GM12892 (cell line): ENCODE results near the gene ARHGAP26.

ENCODE experiments used
- POLR2A ChIP-seq: IDR thresholded peaks from 2 replicates; pipeline ENCODE4 v1.6.1; 2011; ENCODE audit warnings: low read depth, low read length, control low read depth
- POLR2AphosphoS5 ChIP-seq: IDR thresholded peaks from 2 replicates; pipeline ENCODE4 v1.6.1; 2011; ENCODE audit warnings: low read depth, low read length, control low read depth
- TAF1 ChIP-seq: IDR thresholded peaks from 2 replicates; pipeline ENCODE4 v1.6.1; 2011; ENCODE audit warnings: low read depth, mild to moderate bottlenecking, control low read depth, low read length, borderline replicate concordance

GRCh38 chr5:142934051-142934762 lies 164.0 kb downstream of the ARHGAP26 start:
- no peak for TF ChIP-seq POLR2A
- TF ChIP-seq POLR2AphosphoS5, result no peak
- no peak for TF ChIP-seq TAF1
